ENCODE data around the gene TBC1D3B. TPM values are rescaled to one million over a fixed set of nuclear protein-coding genes. Genes with fewer than 3 reads are reported as not detected.

Gene TBC1D3B
- polyA plus RNA-seq, 4 donors: 1.8 to 6.5 (median 4.5) TPM

DNA sequence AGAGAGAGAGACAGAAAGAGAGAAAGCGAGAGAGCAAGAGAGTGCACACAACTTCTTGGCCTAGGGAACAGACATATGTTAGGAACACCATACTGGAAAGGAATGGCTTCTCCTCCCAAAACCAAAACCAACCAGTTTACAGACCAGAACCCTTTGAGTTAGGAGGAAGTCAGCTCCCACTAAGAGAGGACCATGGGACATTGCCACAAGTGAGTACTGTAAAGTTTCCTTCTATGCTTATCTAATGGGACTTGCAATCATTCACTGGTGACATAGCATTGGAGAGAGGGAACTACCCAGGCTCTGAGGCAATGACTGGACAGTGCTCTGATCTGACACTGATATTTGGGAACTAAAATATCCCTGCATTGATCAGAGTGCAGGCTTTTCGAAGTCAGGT is 32.4 kb downstream of the TBC1D3B start:
- DNase-seq (no peak), FAIRE-seq (no peak)
- Histone ChIP-seq H3K9me3 (ENCODE audit: control insufficient read depth in 2 of 2, insufficient read depth in 1 of 2, low read depth in 1 of 2, low read length in 1 of 2) (peaks cover 0 to 5% of the 10 kb centered on the region in 2 donors), H3K27me3 (ENCODE audit: control insufficient read depth in 3 of 3, insufficient read depth in 3 of 3, low read length in 3 of 3) (peaks cover 0 to 2% (median 0%) of the 10 kb centered on the region in 3 donors), H3K4me3 (ENCODE audit: low read depth in 1 of 3, low read length in 3 of 3) (no peak overlapping the region), H3K27ac (ENCODE audit: low read depth in 1 of 3, low read length in 2 of 3) (no peak overlapping the region), H3K4me1 (ENCODE audit: control insufficient read depth in 3 of 3, insufficient read depth in 2 of 3, low read depth in 1 of 3, low read length in 2 of 3) (peaks cover 0 to 3% (median 2%) of the 10 kb centered on the region in 3 donors), H3K36me3 (ENCODE audit: control insufficient read depth in 3 of 3, insufficient read depth in 2 of 3, low read depth in 1 of 3, low read length in 3 of 3) (no peaks in the 10 kb centered on the region)
- 96 to 100% (median 99%) methylated on average over 2 of the region's 2 CpGs for WGBS, 3 donors

DNA sequence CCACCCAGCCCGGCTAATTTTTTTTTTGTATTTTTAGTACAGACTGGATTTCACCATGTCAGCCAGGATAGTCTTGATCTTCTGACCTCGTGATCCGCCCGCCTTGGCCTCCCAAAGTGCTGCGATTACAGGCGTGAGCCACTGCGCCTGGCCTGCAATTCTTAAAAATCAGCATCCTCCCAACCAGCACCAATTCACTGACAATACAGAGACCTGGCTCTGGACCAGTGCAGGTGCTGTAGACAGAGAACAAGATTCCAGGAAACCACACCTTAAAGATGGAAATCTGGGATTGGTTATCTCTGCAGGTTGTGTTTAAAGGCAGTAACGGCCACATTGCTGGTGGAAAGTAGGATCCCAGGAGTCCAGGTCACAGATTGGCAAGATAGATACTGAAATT is 33.6 kb downstream of the TBC1D3B start:
- FAIRE-seq: no peak
- H3K4me1 ChIP-seq (ENCODE audit: control insufficient read depth in 3 of 3, insufficient read depth in 2 of 3, low read depth in 1 of 3, low read length in 2 of 3): peaks cover 0 to 3% (median 2%) of the 10 kb centered on the region in 3 donors
- WGBS, 3 donors: 69 to 85% (median 72%) methylated on average over 8 of the region's 8 CpGs
- no peak for DNase-seq
- H3K9me3 ChIP-seq (ENCODE audit: control insufficient read depth in 2 of 2, insufficient read depth in 1 of 2, low read depth in 1 of 2, low read length in 1 of 2): peaks cover 0 to 8% of the 10 kb centered on the region in 2 donors
- H3K27me3 ChIP-seq (ENCODE audit: control insufficient read depth in 3 of 3, insufficient read depth in 3 of 3, low read length in 3 of 3): peaks cover 0 to 2% (median 0%) of the 10 kb centered on the region in 3 donors
- H3K4me3 ChIP-seq (ENCODE audit: low read depth in 1 of 3, low read length in 3 of 3): no peak overlapping the region
- no peaks in the 10 kb centered on the region for H3K36me3 ChIP-seq (ENCODE audit: control insufficient read depth in 3 of 3, insufficient read depth in 2 of 3, low read depth in 1 of 3, low read length in 3 of 3)
- H3K27ac ChIP-seq (ENCODE audit: low read depth in 1 of 3, low read length in 2 of 3): no peak overlapping the region

DNA sequence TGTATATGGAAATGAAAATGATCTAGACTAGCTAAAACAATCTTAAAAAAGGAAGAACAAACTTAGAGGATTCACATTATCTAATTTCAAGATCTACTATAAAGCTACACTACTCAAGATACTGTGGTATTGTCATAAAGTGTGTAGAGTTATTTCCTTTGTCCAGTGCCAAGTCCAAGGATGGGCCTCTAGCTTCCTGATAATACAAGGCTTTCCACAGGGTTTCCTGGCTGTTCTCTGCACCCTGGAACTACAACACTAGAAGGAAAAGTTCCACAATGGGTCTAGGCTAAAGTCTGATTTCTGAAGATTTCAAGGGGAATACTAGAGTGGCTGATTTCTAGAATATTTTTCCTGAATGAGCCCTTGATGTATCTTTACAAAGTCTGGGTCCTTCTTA is 34.2 kb downstream of the TBC1D3B start:
- DNase-seq (peak; percentile 35 to 45), FAIRE-seq (no peak)
- Histone ChIP-seq H3K4me3 (ENCODE audit: low read depth in 1 of 3, low read length in 3 of 3) (no peak overlapping the region), H3K9me3 (ENCODE audit: control insufficient read depth in 2 of 2, insufficient read depth in 1 of 2, low read depth in 1 of 2, low read length in 1 of 2) (peaks cover 0 to 8% of the 10 kb centered on the region in 2 donors), H3K27me3 (ENCODE audit: control insufficient read depth in 3 of 3, insufficient read depth in 3 of 3, low read length in 3 of 3) (no peaks in the 10 kb centered on the region), H3K27ac (ENCODE audit: low read depth in 1 of 3, low read length in 2 of 3) (no peak overlapping the region), H3K4me1 (ENCODE audit: control insufficient read depth in 3 of 3, insufficient read depth in 2 of 3, low read depth in 1 of 3, low read length in 2 of 3) (peaks cover 0 to 4% (median 2%) of the 10 kb centered on the region in 3 donors), H3K36me3 (ENCODE audit: control insufficient read depth in 3 of 3, insufficient read depth in 2 of 3, low read depth in 1 of 3, low read length in 3 of 3) (no peaks in the 10 kb centered on the region)

DNA sequence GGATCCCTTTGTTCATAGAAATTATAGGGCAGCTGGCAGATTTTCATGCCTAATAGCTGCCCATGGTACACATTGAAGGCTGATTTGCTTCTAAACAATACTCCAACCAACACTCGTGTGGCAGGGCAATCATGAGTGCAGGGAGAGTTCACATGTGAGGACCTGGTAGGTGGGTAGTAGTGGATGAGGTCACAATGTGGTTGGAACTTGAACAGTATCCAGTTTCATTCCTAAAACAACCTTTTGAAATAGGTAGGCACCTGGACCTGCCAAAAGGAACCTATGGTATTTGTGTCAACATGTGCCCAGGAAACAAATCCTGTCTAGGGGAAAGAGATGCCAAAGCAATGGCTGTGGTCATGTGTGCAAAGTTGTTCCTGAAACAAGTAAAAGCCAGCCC is 40.0 kb downstream of the TBC1D3B start:
- H3K36me3 ChIP-seq (ENCODE audit: control insufficient read depth in 3 of 3, insufficient read depth in 2 of 3, low read depth in 1 of 3, low read length in 3 of 3): no peaks in the 10 kb centered on the region
- H3K4me1 ChIP-seq (ENCODE audit: control insufficient read depth in 3 of 3, insufficient read depth in 2 of 3, low read depth in 1 of 3, low read length in 2 of 3): peaks cover 0 to 23% (median 3%) of the 10 kb centered on the region in 3 donors
- H3K27ac ChIP-seq (ENCODE audit: low read depth in 1 of 3, low read length in 2 of 3): peak overlapping the region in 1 of 3 donors; percentile 63
- 9 to 57% (median 44%) methylated on average over 1 of the region's 1 CpG for WGBS, 3 donors
- H3K27me3 ChIP-seq (ENCODE audit: control insufficient read depth in 3 of 3, insufficient read depth in 3 of 3, low read length in 3 of 3): no peaks in the 10 kb centered on the region
- FAIRE-seq: no peak
- no peak overlapping the region for H3K4me3 ChIP-seq (ENCODE audit: low read depth in 1 of 3, low read length in 3 of 3)
- no peak for DNase-seq
- H3K9me3 ChIP-seq (ENCODE audit: control insufficient read depth in 2 of 2, insufficient read depth in 1 of 2, low read depth in 1 of 2, low read length in 1 of 2): peaks cover 0 to 3% of the 10 kb centered on the region in 2 donors

DNA sequence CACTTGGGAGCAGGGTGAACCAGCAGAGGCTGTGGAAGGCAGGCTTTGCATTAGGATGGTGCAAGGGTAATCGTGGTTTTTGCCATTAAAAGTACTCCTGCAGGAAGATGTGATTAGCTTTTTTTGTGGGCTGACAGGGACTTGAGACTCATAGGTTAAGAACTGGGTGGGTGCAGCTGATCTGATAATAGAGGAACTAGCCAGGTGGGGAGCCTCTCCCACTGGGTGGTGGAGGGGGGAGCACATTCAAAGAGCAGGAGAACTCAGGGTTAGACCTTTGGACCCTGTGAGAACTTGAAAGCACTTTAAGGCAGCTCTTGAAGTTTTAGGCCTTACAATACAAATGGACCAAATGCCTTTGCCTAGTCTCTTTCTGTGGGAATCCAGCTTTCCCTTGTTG is 40.4 kb downstream of the TBC1D3B start:
- peaks cover 0 to 23% (median 3%) of the 10 kb centered on the region in 3 donors for H3K4me1 ChIP-seq (ENCODE audit: control insufficient read depth in 3 of 3, insufficient read depth in 2 of 3, low read depth in 1 of 3, low read length in 2 of 3)
- H3K27ac ChIP-seq (ENCODE audit: low read depth in 1 of 3, low read length in 2 of 3): peak overlapping the region in 1 of 3 donors; percentile 63
- peaks cover 0 to 3% of the 10 kb centered on the region in 2 donors for H3K9me3 ChIP-seq (ENCODE audit: control insufficient read depth in 2 of 2, insufficient read depth in 1 of 2, low read depth in 1 of 2, low read length in 1 of 2)
- H3K27me3 ChIP-seq (ENCODE audit: control insufficient read depth in 3 of 3, insufficient read depth in 3 of 3, low read length in 3 of 3): no peaks in the 10 kb centered on the region
- WGBS, 3 donors: 25 to 60% (median 32%) methylated on average over 1 of the region's 1 CpG
- DNase-seq: peak; percentile 68 to 72
- H3K36me3 ChIP-seq (ENCODE audit: control insufficient read depth in 3 of 3, insufficient read depth in 2 of 3, low read depth in 1 of 3, low read length in 3 of 3): no peaks in the 10 kb centered on the region
- no peak overlapping the region for H3K4me3 ChIP-seq (ENCODE audit: low read depth in 1 of 3, low read length in 3 of 3)
- FAIRE-seq: no peak

DNA sequence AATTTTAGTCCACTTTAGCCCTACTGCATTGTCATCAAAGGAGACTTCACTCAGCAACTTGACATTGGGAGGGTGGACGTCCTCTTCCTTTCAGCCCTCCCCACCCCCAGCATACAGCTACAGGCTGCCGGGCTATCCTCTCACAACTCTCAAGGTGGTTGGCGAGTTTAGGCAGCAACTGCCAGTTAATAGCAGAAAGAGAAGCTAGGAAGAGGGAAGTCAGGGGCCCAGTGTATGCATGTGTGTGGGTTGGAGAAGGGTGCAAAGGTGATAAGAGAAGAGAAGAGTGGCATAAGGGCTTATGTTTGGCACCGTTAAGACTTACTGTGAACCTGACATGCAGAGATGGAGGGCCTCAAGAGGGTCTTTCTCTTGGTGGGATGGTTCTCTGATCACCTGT is 41.0 kb downstream of the TBC1D3B start:
- Histone ChIP-seq H3K9me3 (ENCODE audit: control insufficient read depth in 2 of 2, insufficient read depth in 1 of 2, low read depth in 1 of 2, low read length in 1 of 2) (peaks cover 0 to 3% of the 10 kb centered on the region in 2 donors), H3K4me3 (ENCODE audit: low read depth in 1 of 3, low read length in 3 of 3) (no peak overlapping the region), H3K4me1 (ENCODE audit: control insufficient read depth in 3 of 3, insufficient read depth in 2 of 3, low read depth in 1 of 3, low read length in 2 of 3) (peaks cover 0 to 23% (median 3%) of the 10 kb centered on the region in 3 donors), H3K27me3 (ENCODE audit: control insufficient read depth in 3 of 3, insufficient read depth in 3 of 3, low read length in 3 of 3) (no peaks in the 10 kb centered on the region), H3K36me3 (ENCODE audit: control insufficient read depth in 3 of 3, insufficient read depth in 2 of 3, low read depth in 1 of 3, low read length in 3 of 3) (no peaks in the 10 kb centered on the region), H3K27ac (ENCODE audit: low read depth in 1 of 3, low read length in 2 of 3) (peak overlapping the region in 1 of 3 donors; percentile 0)
- no peak for FAIRE-seq
- 59 to 69% (median 62%) methylated on average over 4 of the region's 4 CpGs for WGBS, 3 donors
- no peak for DNase-seq

DNA sequence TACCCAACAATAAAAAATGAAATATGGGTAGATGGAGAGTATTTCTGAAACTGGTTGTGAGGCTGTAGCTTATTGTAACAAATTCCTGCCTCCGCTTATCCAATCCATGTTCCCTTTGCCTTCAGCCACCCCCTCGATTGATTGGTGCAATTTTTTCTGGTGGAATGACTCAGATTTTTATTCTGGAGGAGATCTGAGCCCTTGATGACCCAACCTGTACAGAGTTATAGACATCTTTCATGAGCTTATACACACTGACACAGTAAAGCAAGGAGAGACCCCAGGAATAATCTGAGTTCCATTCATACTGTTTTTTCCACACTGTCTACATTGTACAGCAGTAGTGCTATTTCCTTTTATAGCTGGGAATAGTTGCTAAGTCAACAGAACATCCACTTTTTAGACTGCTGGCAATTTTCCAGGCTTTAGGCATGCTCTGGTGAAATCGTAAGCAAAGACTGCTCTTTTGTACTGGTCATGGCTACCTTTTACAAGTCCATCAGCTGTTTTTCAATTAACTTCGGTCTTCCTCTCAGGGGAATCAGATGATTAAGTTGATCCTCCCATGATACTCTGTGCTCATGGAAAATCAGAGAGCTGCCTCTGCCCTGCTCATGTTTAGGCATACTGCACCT is 42.7 kb downstream of the TBC1D3B start:
- FAIRE-seq (no peak), DNase-seq (peak; percentile 61 to 86)
- WGBS, 3 donors: 37 to 44% (median 43%) methylated on average over 4 of the region's 4 CpGs
- peaks cover 0 to 3% of the 10 kb centered on the region in 2 donors for H3K9me3 ChIP-seq (ENCODE audit: control insufficient read depth in 2 of 2, insufficient read depth in 1 of 2, low read depth in 1 of 2, low read length in 1 of 2)
- H3K4me1 ChIP-seq (ENCODE audit: control insufficient read depth in 3 of 3, insufficient read depth in 2 of 3, low read depth in 1 of 3, low read length in 2 of 3): peaks cover 0 to 23% (median 4%) of the 10 kb centered on the region in 3 donors
- H3K4me3 ChIP-seq (ENCODE audit: low read depth in 1 of 3, low read length in 3 of 3): no peak overlapping the region
- H3K27ac ChIP-seq (ENCODE audit: low read depth in 1 of 3, low read length in 2 of 3): no peak overlapping the region
- no peaks in the 10 kb centered on the region for H3K27me3 ChIP-seq (ENCODE audit: control insufficient read depth in 3 of 3, insufficient read depth in 3 of 3, low read length in 3 of 3)
- no peaks in the 10 kb centered on the region for H3K36me3 ChIP-seq (ENCODE audit: control insufficient read depth in 3 of 3, insufficient read depth in 2 of 3, low read depth in 1 of 3, low read length in 3 of 3)

DNA sequence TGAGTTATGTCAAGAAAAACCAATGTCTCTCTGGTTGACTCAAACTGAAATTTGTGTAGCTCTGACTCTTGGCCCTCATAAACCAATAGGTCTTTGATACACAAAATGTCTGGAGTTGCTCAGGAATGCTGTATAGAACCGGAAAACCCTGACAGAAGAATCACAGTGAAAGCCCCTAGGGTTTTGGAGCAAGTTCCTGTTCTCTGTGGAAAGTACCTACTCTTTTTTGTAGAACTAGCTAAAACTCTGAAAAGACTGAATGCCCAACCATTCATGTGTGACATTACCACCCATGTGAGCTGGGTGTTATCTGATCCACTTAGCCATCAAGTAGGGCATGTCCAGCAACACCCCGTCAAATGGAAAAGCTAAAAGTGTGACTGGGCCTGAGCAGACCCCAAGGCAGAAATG is 44.0 kb downstream of the TBC1D3B start:
- Histone ChIP-seq H3K36me3 (ENCODE audit: control insufficient read depth in 3 of 3, insufficient read depth in 2 of 3, low read depth in 1 of 3, low read length in 3 of 3) (no peaks in the 10 kb centered on the region), H3K27ac (ENCODE audit: low read depth in 1 of 3, low read length in 2 of 3) (no peak overlapping the region), H3K27me3 (ENCODE audit: control insufficient read depth in 3 of 3, insufficient read depth in 3 of 3, low read length in 3 of 3) (no peaks in the 10 kb centered on the region), H3K4me1 (ENCODE audit: control insufficient read depth in 3 of 3, insufficient read depth in 2 of 3, low read depth in 1 of 3, low read length in 2 of 3) (peaks cover 2 to 25% (median 9%) of the 10 kb centered on the region in 3 donors), H3K9me3 (ENCODE audit: control insufficient read depth in 2 of 2, insufficient read depth in 1 of 2, low read depth in 1 of 2, low read length in 1 of 2) (peaks cover 0 to 2% of the 10 kb centered on the region in 2 donors), H3K4me3 (ENCODE audit: low read depth in 1 of 3, low read length in 3 of 3) (no peak overlapping the region)
- FAIRE-seq (no peak), DNase-seq (no peak)
- WGBS, 3 donors: 83 to 98% (median 90%) methylated on average over 2 of the region's 2 CpGs

DNA sequence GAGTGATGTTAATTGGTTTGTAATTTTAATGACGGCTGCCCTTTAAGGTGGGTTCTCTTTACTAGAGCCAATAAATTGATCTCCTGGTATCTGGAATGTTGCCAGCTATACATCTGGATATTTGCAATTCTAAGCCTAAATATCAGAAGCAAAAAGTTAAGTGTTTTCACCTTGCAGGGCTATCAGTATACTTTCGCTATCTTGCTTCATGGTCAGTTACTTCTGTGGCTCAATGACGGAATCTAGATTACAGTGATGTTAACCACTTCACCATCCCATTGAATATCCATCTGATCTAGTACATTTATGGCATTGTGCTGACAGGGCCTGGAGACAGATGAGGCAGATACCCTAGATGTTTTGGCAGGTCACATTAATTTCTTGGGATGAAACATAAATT is 44.5 kb downstream of the TBC1D3B start:
- 90 to 96% (median 95%) methylated on average over 3 of the region's 3 CpGs for WGBS, 3 donors
- DNase-seq: no peak
- no peaks in the 10 kb centered on the region for H3K27me3 ChIP-seq (ENCODE audit: control insufficient read depth in 3 of 3, insufficient read depth in 3 of 3, low read length in 3 of 3)
- peaks cover 0 to 4% of the 10 kb centered on the region in 2 donors for H3K9me3 ChIP-seq (ENCODE audit: control insufficient read depth in 2 of 2, insufficient read depth in 1 of 2, low read depth in 1 of 2, low read length in 1 of 2)
- no peak overlapping the region for H3K27ac ChIP-seq (ENCODE audit: low read depth in 1 of 3, low read length in 2 of 3)
- no peak overlapping the region for H3K4me3 ChIP-seq (ENCODE audit: low read depth in 1 of 3, low read length in 3 of 3)
- peaks cover 2 to 22% (median 11%) of the 10 kb centered on the region in 3 donors for H3K4me1 ChIP-seq (ENCODE audit: control insufficient read depth in 3 of 3, insufficient read depth in 2 of 3, low read depth in 1 of 3, low read length in 2 of 3)
- FAIRE-seq: no peak
- no peaks in the 10 kb centered on the region for H3K36me3 ChIP-seq (ENCODE audit: control insufficient read depth in 3 of 3, insufficient read depth in 2 of 3, low read depth in 1 of 3, low read length in 3 of 3)

Data from small intestine (tissue), 7 donors.